ENCODE measurements around the gene TNNC2.

GRCh38 chr20:45819466-45819865 lies 7.6 kb downstream of the TNNC2 start:
- TF ChIP-seq, protein P1, sequence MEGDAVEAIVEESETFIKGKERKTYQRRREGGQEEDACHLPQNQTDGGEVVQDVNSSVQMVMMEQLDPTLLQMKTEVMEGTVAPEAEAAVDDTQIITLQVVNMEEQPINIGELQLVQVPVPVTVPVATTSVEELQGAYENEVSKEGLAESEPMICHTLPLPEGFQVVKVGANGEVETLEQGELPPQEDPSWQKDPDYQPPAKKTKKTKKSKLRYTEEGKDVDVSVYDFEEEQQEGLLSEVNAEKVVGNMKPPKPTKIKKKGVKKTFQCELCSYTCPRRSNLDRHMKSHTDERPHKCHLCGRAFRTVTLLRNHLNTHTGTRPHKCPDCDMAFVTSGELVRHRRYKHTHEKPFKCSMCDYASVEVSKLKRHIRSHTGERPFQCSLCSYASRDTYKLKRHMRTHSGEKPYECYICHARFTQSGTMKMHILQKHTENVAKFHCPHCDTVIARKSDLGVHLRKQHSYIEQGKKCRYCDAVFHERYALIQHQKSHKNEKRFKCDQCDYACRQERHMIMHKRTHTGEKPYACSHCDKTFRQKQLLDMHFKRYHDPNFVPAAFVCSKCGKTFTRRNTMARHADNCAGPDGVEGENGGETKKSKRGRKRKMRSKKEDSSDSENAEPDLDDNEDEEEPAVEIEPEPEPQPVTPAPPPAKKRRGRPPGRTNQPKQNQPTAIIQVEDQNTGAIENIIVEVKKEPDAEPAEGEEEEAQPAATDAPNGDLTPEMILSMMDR (IDR thresholded peaks at IDR 0.05) = no peak
- no peak for TF ChIP-seq EZH2phosphoT487 (IDR thresholded peaks at IDR 0.05; ENCODE audit: borderline replicate concordance, low read depth)
- TF ChIP-seq, protein P2, sequence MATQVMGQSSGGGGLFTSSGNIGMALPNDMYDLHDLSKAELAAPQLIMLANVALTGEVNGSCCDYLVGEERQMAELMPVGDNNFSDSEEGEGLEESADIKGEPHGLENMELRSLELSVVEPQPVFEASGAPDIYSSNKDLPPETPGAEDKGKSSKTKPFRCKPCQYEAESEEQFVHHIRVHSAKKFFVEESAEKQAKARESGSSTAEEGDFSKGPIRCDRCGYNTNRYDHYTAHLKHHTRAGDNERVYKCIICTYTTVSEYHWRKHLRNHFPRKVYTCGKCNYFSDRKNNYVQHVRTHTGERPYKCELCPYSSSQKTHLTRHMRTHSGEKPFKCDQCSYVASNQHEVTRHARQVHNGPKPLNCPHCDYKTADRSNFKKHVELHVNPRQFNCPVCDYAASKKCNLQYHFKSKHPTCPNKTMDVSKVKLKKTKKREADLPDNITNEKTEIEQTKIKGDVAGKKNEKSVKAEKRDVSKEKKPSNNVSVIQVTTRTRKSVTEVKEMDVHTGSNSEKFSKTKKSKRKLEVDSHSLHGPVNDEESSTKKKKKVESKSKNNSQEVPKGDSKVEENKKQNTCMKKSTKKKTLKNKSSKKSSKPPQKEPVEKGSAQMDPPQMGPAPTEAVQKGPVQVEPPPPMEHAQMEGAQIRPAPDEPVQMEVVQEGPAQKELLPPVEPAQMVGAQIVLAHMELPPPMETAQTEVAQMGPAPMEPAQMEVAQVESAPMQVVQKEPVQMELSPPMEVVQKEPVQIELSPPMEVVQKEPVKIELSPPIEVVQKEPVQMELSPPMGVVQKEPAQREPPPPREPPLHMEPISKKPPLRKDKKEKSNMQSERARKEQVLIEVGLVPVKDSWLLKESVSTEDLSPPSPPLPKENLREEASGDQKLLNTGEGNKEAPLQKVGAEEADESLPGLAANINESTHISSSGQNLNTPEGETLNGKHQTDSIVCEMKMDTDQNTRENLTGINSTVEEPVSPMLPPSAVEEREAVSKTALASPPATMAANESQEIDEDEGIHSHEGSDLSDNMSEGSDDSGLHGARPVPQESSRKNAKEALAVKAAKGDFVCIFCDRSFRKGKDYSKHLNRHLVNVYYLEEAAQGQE (IDR thresholded peaks at IDR 0.05; ENCODE audit: low read depth, low read length) = no peak
- no peak for TF ChIP-seq GABPA (IDR thresholded peaks at IDR 0.05; ENCODE audit: low read depth)
- no peak for TF ChIP-seq CHD2 (IDR thresholded peaks at IDR 0.05; ENCODE audit: low read length, partially characterized antibody)
- TF ChIP-seq RAD21 (IDR thresholded peaks at IDR 0.05; ENCODE audit: low read length) = no peak
- TF ChIP-seq, protein P3, sequence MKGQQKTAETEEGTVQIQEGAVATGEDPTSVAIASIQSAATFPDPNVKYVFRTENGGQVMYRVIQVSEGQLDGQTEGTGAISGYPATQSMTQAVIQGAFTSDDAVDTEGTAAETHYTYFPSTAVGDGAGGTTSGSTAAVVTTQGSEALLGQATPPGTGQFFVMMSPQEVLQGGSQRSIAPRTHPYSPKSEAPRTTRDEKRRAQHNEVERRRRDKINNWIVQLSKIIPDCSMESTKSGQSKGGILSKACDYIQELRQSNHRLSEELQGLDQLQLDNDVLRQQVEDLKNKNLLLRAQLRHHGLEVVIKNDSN (IDR thresholded peaks at IDR 0.05; ENCODE audit: borderline replicate concordance, low read depth) = no peak
- TF ChIP-seq, protein P4, sequence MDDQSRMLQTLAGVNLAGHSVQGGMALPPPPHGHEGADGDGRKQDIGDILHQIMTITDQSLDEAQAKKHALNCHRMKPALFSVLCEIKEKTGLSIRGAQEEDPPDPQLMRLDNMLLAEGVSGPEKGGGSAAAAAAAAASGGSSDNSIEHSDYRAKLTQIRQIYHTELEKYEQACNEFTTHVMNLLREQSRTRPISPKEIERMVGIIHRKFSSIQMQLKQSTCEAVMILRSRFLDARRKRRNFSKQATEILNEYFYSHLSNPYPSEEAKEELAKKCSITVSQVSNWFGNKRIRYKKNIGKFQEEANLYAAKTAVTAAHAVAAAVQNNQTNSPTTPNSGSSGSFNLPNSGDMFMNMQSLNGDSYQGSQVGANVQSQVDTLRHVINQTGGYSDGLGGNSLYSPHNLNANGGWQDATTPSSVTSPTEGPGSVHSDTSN (IDR thresholded peaks at IDR 0.05) = no peak
- TF ChIP-seq TAF1 (IDR thresholded peaks at IDR 0.05; ENCODE audit: borderline replicate concordance, low read depth, low read length) = no peak
- no peak for TF ChIP-seq ZBTB33 (IDR thresholded peaks at IDR 0.05; ENCODE audit: borderline replicate concordance, low read depth)
- no peak for TF ChIP-seq POLR2AphosphoS5 (IDR thresholded peaks at IDR 0.05; ENCODE audit: low read depth, low read length)
- TF ChIP-seq EP300 (IDR thresholded peaks at IDR 0.05; ENCODE audit: borderline replicate concordance in 1 of 2, low read depth in 1 of 2, low read length in 1 of 2) = no peak
- TF ChIP-seq JUND (IDR thresholded peaks at IDR 0.05) = no peak
- TF ChIP-seq SMC3 (IDR thresholded peaks at IDR 0.05; ENCODE audit: low read depth, low read length) = no peak

Measured in SK-N-SH (cell line).